GM18858 (cell line): ENCODE data around the gene IL18RAP.

Source experiments
- ATAC-seq: cut with Tn5 transposase; IDR thresholded peaks from one replicate; pipeline ENCODE4 v1.9.1; 2021; ENCODE audit not compliant: unreplicated experiment

Gene IL18RAP

DNA sequence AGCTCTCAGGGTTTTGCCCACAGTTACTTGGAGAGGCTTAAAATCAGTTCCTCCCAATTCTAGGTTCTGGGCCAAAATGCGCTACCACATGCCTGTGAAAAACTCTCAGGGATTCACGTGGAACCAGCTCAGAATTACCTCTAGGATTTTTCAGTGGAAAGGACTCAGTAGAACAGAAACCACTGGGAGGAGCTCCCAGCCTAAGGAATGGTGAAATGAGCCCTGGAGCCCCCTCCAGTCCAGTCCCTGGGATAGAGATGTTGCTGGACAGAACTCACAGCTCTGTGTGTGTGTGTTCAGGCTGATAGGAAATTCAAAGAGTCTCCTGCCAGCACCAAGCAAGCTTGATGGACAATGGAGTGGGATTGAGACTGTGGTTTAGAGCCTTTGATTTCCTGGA is 29.0 kb downstream of the IL18RAP start:
- no peak for ATAC-seq

DNA sequence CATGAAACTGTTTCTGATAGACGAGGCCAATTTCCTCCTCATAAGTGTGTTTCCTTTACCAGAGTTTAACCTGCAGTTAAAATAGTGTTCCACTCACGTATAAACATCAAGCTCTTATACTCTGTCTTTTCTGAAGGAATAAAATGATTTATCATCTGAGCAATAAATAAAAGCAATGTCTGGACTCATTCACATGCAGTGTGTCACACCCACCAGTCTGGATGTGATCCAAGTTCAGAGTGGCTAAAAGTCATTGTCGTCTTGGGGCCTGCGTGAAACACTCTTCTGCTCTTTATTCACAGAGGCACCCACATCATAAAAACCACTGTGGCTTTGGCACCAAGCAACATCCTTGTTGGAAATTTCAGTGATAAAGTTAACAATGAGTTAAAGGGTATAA is 30.5 kb downstream of the IL18RAP start:
- ATAC-seq: no peak

DNA sequence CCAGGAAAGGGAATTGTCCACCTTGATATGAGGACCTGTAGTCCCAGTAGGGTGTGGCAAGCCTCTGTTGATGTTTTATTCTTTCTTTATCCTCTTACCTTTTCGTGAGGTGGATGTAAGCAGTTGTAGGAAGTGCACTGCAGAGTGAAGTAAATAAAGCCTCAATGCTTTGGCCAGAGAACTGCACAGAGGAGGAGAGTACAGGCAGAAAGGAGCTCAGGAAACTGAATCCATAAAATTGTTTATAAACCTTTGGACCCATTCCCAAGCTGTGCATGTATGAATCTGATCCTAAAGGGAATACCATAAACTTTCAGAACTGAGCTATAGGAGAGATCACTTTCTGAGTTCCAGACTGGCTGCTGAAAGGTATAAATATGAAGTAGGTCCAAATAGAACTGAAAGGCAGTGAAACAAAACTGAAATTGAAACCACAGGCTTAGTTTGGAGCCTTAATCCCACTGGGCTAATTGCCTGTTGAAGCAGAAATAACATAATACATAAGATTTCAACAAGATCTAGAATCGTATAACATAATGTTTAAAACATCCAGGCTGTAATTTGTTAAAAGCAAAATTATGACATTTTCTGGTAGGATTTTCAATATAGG is 32.2 kb downstream of the IL18RAP start:
- ATAC-seq: no peak

DNA sequence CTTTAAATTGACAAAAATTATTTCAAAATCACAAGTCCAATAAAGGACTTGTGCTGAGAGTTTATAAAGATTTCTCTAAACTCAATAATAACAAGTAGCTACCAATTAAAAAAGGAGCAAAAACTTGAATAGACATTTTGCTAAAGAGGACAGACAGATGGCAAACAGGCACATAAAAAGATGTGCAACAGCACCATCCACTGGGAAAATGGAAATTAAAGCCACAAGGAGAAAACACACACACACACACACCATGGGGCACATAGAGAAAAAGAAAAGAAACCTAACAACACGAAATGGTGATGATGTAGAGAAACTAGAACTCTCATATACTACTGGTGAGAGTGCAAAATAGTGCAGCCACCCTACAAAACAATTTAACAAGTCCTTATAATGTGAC is 37.5 kb downstream of the IL18RAP start:
- no peak for ATAC-seq

DNA sequence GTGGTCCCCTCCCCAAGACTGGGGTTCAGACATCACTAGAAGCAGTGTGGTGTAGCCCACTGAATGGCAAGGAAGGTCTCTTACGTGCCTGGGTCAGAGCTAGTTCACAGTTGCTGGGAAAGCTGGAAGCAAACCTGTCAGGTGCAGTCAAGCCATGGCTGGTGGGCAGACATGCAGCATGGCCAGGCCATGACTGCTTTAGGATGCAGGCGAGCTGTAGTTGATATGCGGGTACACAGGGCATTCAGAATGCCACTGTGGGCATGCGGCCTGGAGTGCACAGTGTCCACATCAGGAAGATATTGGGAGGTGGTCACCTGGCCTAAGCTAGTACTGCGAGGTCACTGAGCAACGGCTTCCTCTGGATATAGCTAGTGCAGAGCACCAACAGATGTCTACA is 38.2 kb downstream of the IL18RAP start:
- ATAC-seq: no peak

DNA sequence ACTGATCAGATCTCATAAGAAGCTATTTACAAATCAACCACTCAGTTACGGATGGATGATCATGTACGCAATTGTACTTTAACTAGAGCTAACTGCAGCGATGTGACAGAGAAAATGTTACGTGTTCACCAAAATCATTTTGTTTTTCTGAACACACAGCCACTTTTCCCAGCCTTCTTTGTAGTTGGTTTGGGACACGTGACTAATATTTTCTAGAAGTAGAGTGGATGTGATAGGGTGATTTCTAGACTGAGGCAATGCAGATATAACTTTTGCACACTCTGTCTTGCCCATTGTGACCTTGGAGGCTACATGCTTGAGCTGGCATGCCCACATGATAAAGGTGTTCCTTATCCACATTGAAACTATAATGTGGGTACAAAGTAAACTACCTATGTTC is 40.2 kb downstream of the IL18RAP start:
- ATAC-seq: no peak

DNA sequence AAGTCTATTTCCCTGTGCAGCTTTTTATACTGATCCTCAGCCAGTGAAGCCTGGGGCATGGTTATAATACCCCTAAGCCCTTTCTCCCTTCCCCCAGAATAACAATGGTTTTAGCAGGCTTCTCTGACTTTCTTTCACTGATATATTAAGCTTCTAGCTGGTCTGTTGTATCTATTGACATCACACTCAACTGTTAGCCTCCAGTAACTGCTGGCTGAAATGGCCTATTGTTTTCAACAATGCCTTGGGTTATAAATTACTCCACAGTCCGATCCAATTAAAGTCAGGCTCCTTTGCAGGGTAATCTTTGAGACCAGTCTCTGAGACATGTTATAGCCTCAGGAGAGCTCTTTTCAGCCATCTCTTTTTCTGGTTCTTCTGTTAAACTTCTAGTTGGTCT is 47.2 kb downstream of the IL18RAP start:
- ATAC-seq: no peak

DNA sequence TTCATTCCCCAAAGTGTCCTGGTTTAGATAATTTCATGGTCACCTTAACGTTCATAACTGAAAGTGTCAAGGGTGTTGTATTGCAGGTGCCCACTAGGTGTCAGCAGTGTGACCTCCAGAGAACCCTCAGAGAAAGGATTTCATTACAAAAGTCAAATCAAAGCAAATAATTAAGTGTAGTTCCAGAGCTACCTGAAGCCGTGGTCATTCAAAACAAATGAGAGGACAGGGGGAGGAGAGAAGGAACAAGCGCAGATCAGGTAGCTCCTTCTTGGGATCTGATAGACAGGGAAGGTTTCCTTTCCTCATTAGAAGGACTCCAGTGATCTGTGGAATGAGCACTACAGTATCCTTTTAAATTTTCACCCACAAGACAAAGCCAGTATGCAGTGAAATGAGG is 50.1 kb downstream of the IL18RAP start, which contains the start of gene SLC9A4:
Gene SLC9A4, plus strand, starts transcription at position 207 of the 400 bp plus-strand sequence. CDS start 534 bp downstream, outside the sequence.
- no peak for ATAC-seq

DNA sequence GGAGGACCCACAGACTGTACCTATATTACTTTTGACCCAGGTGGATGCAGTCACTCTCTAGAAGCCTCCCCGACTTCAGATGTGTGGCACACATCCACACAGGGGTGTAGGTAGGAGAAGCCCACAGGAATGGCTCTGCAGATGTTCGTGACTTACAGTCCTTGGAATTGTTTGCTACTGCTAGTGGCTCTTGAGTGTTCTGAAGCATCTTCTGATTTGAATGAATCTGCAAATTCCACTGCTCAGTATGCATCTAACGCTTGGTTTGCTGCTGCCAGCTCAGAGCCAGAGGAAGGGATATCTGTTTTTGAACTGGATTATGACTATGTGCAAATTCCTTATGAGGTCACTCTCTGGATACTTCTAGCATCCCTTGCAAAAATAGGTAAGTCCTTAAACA is 50.7 kb downstream of the IL18RAP start:
- no peak for ATAC-seq

DNA sequence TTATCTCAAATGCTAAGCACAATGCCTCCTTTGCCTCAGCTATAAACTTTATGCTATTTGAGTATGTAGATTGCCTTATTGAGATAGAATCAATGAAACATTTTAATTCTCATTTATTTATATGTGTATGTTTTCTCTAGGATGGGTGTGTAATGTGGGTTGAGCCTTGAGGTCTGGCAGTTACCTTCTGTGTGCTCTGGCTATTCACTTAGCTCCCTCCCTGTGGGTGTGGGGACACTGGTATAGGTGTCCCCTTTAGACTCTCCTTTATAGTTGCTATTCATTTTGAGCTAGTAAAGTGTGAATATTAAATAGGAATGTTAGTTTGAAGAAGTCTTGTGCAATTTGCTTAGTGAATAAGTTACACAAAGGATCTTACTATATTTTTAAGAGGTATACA is 51.8 kb downstream of the IL18RAP start:
- ATAC-seq: no peak

DNA sequence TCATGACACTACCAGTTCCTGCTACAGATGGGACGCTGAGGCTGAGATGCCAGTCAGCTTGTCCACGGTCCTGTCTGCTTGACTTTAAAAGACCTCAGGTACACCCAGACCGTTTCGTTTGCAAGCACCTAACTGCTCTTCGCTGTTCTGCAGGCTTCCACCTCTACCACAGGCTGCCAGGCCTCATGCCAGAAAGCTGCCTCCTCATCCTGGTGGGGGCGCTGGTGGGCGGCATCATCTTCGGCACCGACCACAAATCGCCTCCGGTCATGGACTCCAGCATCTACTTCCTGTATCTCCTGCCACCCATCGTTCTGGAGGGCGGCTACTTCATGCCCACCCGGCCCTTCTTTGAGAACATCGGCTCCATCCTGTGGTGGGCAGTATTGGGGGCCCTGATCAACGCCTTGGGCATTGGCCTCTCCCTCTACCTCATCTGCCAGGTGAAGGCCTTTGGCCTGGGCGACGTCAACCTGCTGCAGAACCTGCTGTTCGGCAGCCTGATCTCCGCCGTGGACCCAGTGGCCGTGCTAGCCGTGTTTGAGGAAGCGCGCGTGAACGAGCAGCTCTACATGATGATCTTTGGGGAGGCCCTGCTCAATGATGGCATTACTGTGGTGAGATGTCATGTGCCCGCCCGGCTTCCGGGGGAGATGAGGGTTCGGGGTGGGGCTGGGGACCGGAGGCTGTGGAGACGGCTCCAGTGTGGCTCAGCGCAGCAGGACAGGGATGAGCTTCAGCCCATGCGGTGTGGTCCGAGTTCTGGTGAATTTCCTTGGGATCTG is 55.9 kb downstream of the IL18RAP start:
- ATAC-seq: no peak

DNA sequence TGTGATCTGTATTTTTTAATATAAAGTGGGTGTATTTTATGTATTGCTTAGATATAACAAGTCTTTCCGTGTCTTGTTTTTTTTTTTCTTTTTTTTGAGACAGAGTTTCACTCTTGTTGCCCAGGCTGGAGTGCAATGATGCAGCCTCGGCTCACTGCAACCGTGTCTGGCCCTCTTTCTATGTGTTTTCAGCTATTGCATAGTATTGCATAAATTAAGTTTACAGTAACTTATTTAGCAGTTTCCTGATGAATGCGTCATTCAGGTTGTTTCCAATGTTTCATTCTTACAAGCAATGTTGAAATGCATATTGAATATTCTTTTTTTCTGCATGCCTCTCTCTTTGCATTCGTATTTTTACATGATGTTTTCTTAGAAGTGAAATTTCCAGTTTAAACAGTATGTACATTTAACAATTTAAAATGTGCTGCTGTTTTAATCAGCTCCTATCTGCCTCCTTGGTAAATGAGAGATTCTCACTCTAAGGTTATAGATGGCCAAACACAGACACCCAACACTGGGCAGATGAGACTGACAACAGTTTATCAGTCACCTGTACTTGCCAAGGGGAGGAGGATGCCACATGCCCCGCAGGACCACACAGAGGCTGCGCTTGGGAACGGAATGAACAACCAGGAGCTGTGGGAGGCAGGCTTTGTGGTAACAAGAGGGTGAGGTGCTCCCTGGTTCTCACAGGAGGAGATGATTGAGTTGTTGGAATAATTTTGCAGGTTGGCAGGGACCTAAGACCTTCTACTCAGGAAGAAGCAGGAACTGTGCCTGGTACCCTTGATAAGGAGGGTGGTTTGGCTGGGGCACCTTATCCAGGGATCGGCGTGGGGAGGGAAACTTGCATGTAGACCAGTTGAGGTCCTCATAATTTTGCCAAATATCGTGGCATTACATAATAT is 57.6 kb downstream of the IL18RAP start:
- no peak for ATAC-seq

DNA sequence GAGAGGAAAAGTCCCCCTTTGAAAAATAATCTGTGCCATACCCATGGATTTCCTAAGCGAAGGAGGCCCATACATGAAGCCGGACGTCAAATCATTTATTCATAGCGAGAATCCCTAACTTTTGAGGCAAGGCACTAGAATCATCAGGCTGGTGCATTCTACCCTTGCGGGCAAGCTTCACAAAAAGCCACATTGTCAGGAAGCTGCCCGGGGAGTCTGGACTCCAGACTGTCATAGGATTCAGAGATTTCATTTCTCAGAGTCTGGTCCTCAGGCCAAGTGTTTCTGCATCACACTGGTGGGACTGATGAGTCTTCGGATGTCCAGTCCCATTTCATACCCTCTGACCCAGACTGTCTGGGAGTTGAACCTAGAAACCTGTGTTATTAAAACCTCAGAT is 59.0 kb downstream of the IL18RAP start:
- no peak for ATAC-seq

DNA sequence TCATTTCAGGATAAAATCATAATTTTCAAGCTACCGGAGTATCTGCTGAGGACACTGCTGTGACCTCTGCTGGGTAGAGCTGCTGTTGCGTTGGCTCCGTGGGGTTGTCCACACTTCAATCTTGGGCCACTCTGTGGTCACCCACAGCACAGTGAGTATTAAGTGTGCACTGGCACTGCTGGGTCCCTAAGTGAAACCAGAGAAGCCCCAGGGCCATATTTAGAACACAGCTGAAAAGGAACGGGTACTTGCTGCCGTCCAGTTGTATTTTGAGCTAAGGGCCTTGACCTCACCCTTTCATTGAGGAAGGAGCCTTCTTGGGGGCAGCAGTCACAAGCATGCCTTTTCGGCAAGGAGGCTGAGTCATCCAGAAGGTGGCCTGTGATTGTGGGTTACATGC is 60.1 kb downstream of the IL18RAP start:
- no peak for ATAC-seq

DNA sequence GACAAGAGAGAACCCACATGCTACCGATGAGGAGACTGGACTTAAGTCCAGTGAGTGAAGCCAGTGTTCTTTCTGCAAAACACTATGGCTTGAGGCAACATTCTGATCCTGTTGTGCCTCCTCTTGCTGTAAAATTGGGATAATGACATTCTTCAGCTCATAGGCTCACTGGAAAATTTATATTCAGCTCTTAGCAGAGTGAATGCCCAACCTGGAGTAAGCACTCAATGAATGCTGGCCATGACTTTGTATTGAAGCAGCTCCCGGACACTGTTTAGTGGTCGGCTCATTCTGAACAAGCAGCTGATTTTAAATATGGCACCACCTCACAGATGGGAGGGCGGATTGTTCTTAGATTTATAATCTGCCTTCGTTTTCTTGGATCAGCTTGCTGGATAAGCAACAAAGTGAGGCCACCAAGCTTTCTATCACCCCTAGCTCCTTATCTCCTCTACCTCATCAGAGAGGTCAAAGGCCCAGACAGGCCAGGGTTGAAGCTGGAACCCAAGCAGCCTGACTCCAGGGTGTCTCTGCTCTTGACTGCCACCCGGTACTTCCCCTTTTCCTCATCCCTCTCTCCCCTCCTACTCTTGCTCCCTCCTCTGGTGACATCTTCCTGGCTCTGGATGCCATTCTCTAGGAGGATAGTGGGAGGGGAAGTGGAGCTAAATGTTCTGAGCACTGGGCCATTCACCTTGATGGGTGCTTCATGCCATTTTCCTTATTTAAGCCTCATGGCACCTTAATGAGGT is 61.5 kb downstream of the IL18RAP start:
- no peak for ATAC-seq

DNA sequence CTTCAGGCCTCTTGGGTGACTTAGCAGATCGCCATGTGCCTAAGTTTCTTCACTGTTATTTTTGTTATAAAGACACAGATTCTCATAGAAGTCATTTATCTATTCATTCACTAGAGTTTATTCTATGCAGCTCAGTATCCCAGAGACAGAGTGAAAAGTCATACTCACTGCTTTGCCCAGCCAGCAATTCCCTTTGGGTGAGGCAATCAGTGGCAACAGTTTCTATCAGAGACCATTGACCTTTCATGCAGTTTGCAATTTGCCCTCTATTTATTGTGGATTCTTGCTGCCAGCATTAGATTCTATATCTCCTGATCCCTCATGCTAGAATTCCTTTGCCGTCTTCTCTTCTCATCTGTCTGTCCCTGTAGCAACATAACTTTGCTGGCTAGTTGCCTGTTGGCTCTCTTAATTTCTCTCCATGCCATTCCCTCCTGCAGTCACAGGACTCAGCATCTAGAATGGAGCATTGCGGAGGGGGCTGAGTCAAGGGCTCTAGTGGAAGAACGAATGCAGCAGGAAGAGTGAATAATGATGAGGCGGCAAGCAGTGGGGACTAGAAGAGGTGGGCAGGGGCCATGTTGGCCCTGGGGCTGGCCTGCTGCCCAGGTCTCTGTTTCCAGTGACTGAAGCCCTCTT is 62.3 kb downstream of the IL18RAP start:
- ATAC-seq: no peak

DNA sequence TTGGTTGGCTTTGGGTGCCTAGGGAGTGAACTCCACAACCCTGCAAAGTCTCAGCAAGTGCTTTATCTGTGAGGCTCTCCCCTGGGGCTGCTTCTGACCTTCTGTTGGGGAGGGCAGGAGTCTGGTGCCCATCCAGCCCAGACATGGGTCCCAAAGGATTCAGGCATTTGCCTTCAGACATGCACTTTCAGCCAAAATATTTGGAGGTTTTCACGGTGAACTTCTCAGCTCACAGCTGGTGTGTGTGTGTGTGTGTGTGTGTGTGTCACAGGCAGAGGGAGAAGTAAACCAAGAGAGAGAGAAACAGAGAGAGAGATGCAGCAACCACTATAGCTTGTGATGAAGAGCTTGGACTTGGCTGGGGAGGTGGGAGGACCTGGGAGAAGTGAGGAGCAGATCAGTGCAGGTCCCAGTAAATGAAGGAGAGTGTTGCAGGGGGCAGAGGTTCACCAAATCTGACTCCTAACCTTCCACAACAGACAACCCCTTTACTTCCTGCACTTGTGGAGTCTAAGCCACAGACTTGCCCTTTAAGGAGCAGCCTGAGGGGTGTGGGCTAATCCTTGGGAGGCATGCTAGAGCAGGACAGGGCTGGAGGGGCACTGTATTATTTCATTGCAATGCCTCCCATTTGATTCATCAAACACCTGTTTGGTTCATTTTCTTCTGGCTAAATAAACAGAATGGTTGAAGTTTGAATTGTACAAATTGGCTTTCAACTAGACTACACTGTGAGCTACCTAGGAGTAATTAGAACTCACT is 64.2 kb downstream of the IL18RAP start:
- ATAC-seq: no peak

DNA sequence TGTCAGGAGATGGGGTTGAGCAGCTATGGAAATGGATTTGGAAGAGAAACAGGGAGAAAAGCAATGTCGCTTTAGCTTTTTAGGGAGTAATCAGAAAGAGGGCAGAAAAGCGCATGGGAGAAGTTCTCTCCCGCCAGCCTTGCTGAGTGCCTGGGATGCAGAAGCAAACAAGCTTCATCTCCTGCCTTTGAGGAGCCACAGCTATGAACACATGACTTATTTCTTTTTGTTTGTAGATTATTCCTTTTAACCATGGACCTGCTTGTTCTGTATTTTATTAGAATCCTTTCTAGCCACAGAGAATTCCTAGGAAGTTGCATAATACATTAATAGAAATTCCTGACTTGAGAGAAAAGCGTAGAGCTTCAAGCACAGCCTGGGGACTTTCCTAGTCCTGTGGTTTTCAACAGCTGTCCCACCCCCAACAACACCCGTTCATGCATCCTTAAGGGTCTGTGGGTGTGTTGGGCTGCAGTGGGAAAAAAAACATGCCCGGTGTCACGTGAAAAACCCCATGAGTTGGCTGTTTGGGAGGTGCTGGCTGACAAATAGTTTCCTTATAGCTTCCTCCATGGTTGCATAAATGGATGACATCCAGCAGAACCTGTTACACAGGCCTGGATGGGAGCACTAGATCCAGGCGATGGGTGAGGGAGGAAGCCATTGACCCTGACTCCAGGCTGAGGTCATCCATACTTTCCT is 65.0 kb downstream of the IL18RAP start:
- ATAC-seq: no peak

DNA sequence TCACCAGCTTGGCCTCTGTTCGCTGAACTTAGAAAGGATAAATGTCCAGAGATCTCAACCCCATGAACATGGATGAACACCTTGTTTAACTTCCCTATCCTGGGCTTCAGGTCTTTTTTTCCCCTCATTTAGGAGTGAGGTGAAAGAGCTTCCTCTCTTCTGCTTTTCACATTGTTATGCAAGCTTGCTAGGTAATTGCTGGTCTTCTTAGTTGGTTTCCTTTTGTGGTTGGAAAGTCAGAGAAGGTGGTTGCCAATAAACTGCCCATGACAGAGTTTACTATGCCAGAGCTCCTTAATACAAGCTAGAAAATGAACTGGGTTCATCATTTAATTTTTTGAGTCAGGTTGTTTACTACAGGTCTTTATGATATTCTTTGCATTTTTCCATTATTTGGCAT is 66.7 kb downstream of the IL18RAP start:
- no peak for ATAC-seq
